SU-DHL-6 (cell line): Measurements from ENCODE around the gene MIGA2.

ENCODE experiments used
- H2AFZ ChIP-seq: fragments of 200-600 bp; sonication (generic); 2 replicates; pipeline ENCODE4 v1.6.1; 2014; ENCODE audit warnings: low read depth, mild to moderate bottlenecking, moderate library complexity, mixed read lengths, antibody characterized with exemption, low read length; ENCODE audit not compliant: severe bottlenecking
- H3F3A ChIP-seq: fragments of 200-600 bp; shearing (Covaris generic); 2 replicates; pipeline ENCODE4 v1.6.0; 2016; ENCODE audit warnings: antibody characterized with exemption, mild to moderate bottlenecking; ENCODE audit not compliant: insufficient read depth
- H3K27ac ChIP-seq: fragments of 200-600 bp; sonication (generic); 2 replicates; pipeline ENCODE4 v1.5.1; 2016; ENCODE audit warnings: low read depth, mild to moderate bottlenecking, low read length, moderate library complexity, mixed read lengths
- H3K27me3 ChIP-seq: fragments of 200-600 bp; sonication (generic), shearing (Covaris generic); 2 replicates; pipeline ENCODE4 v1.6.0; 2014; ENCODE audit warnings: mild to moderate bottlenecking, low read length
- H3K36me3 ChIP-seq: fragments of 200-600 bp; sonication (generic); 2 replicates; pipeline ENCODE4 v1.6.1; 2014; ENCODE audit warnings: mild to moderate bottlenecking, low read length, mixed read lengths
- H3K4me2 ChIP-seq: fragments of 300-600, 200-600 bp; shearing (Covaris generic), sonication (generic); 2 replicates; pipeline ENCODE4 v1.6.0; 2014; ENCODE audit warnings: low read length, low read depth, mild to moderate bottlenecking; ENCODE audit not compliant: poor library complexity, severe bottlenecking
- H3K4me3 ChIP-seq: fragments of 200-600 bp; sonication (generic); 2 replicates; pipeline ENCODE4 v1.5.1; 2014; ENCODE audit warnings: antibody characterized with exemption, low read length, mild to moderate bottlenecking, mixed read lengths; ENCODE audit not compliant: insufficient read depth, poor library complexity, severe bottlenecking
- H3K79me2 ChIP-seq: fragments of 200-600 bp; sonication (generic); 2 replicates; pipeline ENCODE4 v1.6.1; 2014; ENCODE audit warnings: mild to moderate bottlenecking, low read length, moderate library complexity; ENCODE audit not compliant: insufficient read depth
- H3K9ac ChIP-seq: fragments of 200-600 bp; sonication (generic); 2 replicates; pipeline ENCODE4 v1.7.0; 2014; ENCODE audit warnings: mild to moderate bottlenecking, low read length
- H3K9me2 ChIP-seq: fragments of 200-600 bp; sonication (generic); replicated peaks from 2 replicates; pipeline ENCODE4 v1.6.1; 2014; ENCODE audit warnings: low read length; ENCODE audit not compliant: insufficient read depth
- H3K9me3 ChIP-seq: fragments of 200-600 bp; sonication (generic); 2 replicates; pipeline ENCODE4 v1.6.1; 2014; ENCODE audit warnings: low read length, mixed read lengths; ENCODE audit not compliant: insufficient read depth
- H4K20me1 ChIP-seq: fragments of 200-600 bp; sonication (generic); 2 replicates; pipeline ENCODE4 v1.6.1; 2014; ENCODE audit warnings: low read depth, mild to moderate bottlenecking, antibody characterized with exemption, low read length, moderate library complexity, mixed read lengths
- CTCF ChIP-seq: fragments of 200-600 bp; sonication (generic); IDR thresholded peaks from one replicate; pipeline ENCODE4 v1.5.1; 2017; ENCODE audit warnings: antibody characterized with exemption, mild to moderate bottlenecking, low read length, moderate library complexity; ENCODE audit not compliant: insufficient read depth, poor library complexity, severe bottlenecking
- EZH2phosphoT487 ChIP-seq: fragments of 200-600 bp; sonication (generic), shearing (Covaris generic); conservative IDR thresholded peaks from 2 replicates; pipeline ENCODE4 v1.6.1; 2018; ENCODE audit warnings: mild to moderate bottlenecking, antibody characterized with exemption, low read length, moderate library complexity, mixed read lengths

Gene MIGA2

GRCh38 chr9:129028192-129028966 is 8.0 kb upstream of the MIGA2 start, which contains the start of gene SH3GLB2:
Gene SH3GLB2, minus strand, starts transcription at chr9:129028331. Its CDS starts 177 bp downstream, at chr9:129028154.
- Histone ChIP-seq H3F3A (no peaks in the 10 kb centered on the region), H3K9me3 (no peaks in the 10 kb centered on the region), H3K9ac (peak within 1 kb of the TSS; percentile 75), H4K20me1 (no peaks in the 10 kb centered on the region), H3K36me3 (no peaks in the 10 kb centered on the region), H3K4me2 (peak within 1 kb of the TSS; percentile 93), H2AFZ (peak within 1 kb of the TSS; percentile 61), H3K79me2 (peaks cover 37% of the 10 kb centered on the region), H3K9me2 (no peaks in the 10 kb centered on the region), H3K27ac (peak within 1 kb of the TSS; percentile 37), H3K27me3 (no peaks in the 10 kb centered on the region), H3K4me3 (peak within 1 kb of the TSS; percentile 64)
- TF ChIP-seq EZH2phosphoT487 = no peak
- TF ChIP-seq CTCF = peak; percentile 77

GRCh38 chr9:129030191-129030590 is 6.2 kb upstream of the MIGA2 start:
- H2AFZ ChIP-seq = no peak overlapping the region
- H3K27ac ChIP-seq = no peak overlapping the region
- TF ChIP-seq EZH2phosphoT487 = no peak
- TF ChIP-seq CTCF = no peak
- no peaks in the 10 kb centered on the region for H3F3A ChIP-seq
- peaks cover 26% of the 10 kb centered on the region for H3K79me2 ChIP-seq
- no peaks in the 10 kb centered on the region for H3K9me2 ChIP-seq
- H3K4me3 ChIP-seq = no peak overlapping the region
- no peak overlapping the region for H3K9ac ChIP-seq
- no peaks in the 10 kb centered on the region for H3K27me3 ChIP-seq
- H3K9me3 ChIP-seq = no peaks in the 10 kb centered on the region
- no peak overlapping the region for H3K4me2 ChIP-seq
- H3K36me3 ChIP-seq = no peaks in the 10 kb centered on the region
- H4K20me1 ChIP-seq = no peaks in the 10 kb centered on the region

- Histone ChIP-seq H3K4me2 (no peak overlapping the region), H3K36me3 (no peaks in the 10 kb centered on the region), H3K4me3 (no peak overlapping the region), H3K79me2 (peaks cover 14% of the 10 kb centered on the region), H4K20me1 (no peaks in the 10 kb centered on the region), H3K27ac (no peak overlapping the region), H3K27me3 (no peaks in the 10 kb centered on the region), H3K9ac (no peak overlapping the region), H3K9me2 (no peaks in the 10 kb centered on the region), H3K9me3 (no peaks in the 10 kb centered on the region), H3F3A (no peaks in the 10 kb centered on the region), H2AFZ (peak overlapping the region; percentile 9)
- TF ChIP-seq EZH2phosphoT487 (no peak), CTCF (no peak)
Measured at GRCh38 chr9:129031514-129031913, 4.9 kb upstream of the MIGA2 start.
